Activated CD8-positive, alpha-beta memory T cell treated with anti-CD3 and anti-CD28 coated beads, Interleukin-2, amount 50 U/mL, for 48 hours (primary cell): ENCODE data around the gene PRKN.
"Not testable (repeated sequence)": the region's sequence is repeated elsewhere in the genome, so short reads cannot be mapped to it uniquely, and the experiment has no call there.

Experiments
- DNase-seq: peaks from one replicate; pipeline ENCODE4 v3.0.0-alpha.2; 2020

The PRKN gene

DNA sequence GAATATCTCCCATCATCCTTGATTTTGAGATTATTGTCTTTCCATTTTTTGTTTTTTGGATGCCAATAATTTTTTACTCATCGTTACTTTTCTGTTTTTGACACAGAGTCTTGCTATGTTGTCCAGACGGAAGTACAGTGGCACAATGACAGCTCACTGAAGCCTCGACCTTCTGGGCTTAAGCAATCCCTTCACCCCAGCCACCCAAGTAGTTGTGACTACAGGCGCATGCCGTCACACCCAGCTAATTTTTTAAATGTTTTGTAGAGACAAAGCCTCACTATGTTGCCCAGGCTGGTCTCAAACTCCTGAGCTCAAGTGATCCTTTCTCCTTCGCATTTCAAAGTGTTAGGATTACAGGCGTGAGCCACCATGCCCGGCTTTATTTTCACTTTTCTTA is 851.3 kb downstream of the PRKN start:
- DNase-seq: no peak

DNA sequence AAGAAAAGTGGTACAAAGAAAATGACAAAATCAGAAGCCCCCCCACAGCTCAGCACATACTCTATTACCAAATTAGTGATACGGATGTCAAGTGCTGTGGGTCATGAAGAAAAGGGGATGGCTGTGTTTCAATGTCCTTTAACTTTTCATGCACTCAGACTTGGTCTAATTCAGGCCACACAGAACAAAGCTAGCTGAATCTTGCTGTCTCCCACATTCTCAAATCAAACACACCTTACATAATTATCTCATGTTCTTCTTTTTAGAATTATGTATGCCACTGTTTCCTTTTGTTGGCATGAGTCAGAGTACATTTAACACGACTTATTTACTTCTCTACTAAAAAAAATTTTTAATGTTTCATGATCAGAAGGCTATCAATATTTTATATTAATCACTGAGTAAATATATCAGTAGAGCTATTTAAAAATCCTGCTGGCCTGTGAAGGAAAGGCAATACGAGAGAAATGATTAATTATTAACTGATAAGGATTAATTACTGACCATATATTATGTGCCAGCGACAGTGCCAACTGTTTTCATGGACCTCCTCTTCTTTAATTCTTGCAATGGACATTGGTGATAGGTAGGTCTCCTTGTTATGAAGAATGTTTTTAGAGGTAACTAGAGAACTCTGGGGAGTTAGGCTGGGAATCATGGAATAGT is 857.2 kb downstream of the PRKN start:
- DNase-seq: no peak

DNA sequence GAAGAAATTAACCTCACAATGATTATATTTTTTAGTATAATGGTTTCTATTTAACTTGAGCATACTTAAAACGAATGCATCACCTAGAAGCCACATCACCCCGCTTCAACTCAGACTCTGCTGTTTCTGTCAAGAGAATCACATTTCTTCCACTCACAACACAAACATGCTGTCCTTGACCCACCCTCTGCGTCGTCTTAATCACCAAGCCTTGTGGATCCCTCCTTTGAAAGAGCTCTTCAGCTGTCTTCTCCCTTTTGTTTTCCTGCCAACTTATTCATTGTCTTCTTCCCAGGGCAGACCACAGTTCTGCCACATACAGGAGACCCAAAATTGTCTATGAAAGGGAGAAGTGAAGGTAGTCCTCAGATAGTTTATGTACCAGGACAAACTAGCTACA is 858.1 kb downstream of the PRKN start:
- no peak for DNase-seq

DNA sequence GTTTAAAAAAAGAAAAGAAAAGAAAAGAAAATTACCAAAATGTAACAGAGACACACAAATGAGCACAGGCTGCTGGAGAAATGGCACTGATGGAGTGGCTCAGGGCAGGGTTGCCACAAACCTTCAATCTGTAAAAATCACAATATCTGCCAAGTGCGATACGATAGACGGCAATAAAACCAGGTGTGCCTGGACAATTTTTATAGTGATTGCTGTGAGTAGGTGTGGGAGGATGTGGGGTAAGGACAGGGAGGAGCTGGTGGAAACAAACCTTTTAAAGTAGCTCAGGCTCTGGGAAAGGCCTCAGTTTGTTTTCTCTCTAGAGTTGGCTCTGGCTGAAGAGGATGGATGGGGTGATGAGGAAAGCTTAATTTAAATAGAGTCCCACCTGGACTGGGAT is 861.0 kb downstream of the PRKN start:
- DNase-seq: no peak

DNA sequence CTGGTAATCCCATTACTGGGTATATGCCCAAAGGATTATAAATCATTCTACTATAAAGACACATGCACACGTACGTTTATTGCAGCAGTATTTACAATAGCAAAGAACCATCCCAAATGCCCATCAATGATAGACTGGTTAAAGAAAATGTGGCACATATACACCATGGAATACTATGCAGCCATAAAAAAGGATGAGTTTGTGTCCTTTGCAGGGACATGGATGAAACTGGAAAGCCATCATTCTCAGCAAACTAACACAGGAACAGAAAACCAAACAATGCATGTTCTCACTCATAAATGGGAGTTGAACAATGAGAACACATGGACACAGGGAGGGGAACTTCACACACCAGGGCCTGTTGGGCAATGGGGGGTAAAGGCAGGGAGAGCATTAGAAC is 866.5 kb downstream of the PRKN start:
- DNase-seq: not testable (repeated sequence)

DNA sequence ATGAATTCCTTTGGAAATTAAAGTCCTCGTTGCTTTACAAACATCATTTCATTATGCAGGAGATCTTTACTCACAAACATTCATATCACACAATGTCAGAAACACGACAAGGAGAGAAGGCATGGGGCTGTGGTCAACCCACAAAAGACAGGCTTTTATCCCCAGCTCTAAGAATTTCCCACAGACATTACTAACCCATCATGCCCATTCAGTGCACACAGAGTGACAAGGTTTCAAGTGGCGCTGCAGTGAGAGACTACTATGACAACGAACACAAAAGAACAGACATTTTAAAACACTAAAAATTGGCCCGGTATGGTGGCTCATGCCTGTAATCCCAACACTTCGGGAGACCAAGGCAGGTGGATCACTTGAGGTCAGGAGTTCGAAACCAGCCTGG is 873.9 kb downstream of the PRKN start:
- DNase-seq: no peak

DNA sequence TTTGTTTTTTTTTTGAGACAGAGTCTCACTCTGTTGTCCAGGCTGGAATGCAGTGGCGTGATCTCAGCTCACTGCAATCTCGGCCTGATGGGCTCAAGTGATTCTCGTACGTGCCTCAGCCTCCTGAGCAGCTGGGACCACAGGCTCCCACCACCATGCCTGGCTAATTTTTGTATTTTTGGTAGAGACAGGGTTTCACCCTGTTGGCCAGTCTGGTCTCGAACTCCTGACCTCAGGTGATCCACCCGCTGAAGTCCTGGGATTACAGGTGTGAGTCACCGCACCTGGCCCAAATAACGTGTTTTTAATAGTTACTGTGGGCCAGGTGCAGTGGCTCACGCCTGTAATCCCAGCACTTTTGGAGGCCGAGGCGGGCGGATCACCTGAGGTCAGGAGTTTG is 876.1 kb downstream of the PRKN start:
- DNase-seq: not testable (repeated sequence)

DNA sequence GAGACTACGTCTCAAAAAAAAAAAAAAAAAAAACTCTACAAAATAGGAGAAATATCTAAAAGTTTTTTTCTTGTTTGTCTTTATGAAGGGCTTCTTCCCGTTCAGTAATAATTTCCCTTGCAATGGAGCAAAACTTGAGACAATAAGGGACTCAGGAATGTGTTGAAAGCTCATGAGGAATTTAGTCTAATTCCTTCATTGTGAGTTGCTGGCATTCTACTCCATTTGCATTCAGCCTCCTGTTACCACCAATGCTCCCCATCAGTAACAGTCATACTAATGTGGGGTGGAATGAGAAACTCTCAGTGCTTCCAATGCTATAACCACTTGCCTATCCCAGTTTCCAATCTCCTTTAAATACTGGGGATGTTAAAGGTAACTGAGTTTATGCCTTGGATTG is 877.0 kb downstream of the PRKN start:
- no peak for DNase-seq

DNA sequence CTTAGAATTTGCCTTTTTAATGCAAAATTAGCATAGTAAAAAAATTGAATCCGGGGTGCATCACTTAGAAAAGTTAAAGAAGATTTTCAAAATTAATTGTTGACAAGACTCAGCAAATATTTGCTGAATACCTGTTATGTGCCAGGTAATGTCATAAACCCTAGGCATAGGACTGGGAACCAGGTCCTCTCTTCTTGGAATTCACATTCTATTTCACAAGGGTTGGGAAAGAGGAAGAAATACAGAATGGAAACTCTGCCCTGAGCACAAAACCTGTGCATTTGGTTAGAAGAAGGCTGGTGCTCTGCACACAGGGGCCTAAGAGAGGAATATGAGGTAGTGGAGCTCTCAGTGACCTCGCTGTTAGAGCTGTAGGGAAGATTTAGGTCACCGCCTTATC is 879.9 kb downstream of the PRKN start:
- no peak for DNase-seq

DNA sequence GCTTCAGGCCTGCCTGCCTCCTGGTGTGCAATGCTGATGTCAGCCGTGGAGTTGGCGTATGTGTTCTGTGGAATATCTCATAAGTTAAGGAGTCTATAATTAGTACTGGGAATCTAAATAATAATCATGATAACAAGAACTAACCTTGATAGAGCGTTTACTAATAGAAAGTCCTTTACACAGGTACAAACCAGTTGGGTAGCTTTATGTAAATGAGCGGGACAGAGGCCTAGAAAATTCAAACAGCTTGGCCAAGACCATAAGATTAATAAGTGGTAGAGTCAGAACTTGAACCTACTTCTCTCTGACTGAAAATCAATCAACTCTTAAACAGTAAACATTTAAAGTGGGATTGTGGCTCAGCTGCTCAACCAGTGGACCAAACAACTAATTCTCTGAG is 882.8 kb downstream of the PRKN start:
- DNase-seq: no peak

DNA sequence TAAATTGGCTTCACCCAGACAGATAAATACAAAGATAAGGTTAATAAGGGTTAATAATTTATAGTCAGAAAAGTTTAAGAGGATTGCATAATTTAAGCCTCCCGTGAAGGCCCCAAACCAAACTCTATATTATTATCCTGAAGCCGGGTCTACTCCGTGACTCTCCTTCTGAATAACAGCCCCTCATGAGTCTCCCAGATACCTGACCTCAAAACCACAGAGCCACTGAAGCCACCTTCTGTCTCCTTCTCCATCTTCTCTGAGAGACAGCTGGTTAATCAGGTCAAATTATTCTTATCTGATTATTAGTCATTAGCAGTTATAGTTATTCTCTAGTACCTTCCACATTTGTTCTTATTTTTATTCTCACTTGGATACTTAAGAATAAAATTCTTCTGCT is 884.5 kb downstream of the PRKN start:
- DNase-seq: no peak

DNA sequence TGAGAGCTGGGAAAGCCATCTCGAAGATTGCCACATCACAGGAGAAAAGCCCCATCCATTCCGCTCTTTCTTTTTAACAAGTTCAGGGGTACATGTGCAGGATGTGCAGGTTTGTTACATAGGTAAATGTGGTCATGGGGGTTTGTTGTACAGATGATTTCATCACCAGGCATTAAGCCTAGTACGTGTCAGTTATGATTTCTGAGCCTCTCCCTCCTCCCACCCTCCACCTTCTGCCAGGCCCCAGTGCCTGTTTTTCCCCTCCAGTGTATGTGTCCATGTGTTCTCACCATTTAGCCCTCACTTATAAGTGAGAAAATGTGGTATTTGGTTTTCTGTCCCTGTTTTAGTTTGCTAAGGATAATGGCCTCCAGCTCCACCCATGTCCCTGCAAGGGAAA is 887.2 kb downstream of the PRKN start:
- DNase-seq: no peak

DNA sequence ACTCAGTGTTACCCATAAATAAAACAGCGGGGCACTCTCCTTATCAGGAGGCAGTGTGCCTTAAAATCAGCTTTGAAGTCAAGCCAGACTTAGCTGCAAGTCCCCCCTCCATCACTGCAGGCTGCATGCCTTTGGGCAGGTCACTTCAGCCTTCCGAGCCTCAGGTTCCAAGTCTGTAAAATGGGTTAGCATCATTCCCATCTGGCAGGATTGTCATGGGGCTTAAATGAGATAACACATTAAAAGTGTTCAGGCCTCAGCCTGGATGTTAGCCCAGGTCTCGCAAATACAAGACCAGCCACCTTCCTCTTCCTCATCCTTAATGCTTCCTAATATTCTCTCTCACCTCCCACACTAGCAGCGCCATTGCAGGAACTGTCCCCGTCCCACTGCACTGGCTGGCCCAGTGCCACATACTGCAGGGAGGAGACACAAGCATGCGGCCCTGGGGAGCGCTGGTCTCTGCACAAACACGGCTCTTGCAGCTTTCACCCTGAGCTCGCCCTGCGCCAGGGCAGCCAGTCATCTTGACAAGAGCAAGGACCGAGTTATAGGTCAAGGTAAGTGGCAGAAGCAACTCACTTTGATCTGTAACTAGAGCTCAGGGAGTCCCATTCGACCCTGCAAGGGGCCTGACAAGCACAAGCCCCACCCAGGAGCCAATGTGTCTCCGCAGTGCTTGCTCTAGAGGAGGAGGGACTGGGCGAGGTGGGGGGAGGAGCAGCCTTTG is 889.1 kb downstream of the PRKN start:
- DNase-seq: no peak

DNA sequence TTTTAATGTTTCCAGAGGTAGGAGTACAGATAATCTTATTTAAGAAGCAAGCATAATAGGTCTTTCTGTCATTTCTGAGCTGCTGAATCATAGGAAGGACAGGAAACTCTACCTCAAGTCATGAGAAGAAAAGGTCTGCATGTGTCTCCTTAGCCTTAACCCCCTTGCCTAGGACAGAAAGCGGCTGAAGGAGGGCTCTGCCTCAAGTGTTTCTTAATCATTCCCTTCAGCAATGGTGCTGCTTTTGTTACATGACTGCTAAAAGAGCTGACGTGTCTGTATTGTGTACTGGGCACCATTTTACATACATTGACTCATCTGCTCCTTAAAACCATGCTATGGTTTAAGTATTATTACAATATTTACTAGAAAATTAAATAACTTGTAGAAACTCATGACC is 889.7 kb downstream of the PRKN start:
- DNase-seq: no peak

DNA sequence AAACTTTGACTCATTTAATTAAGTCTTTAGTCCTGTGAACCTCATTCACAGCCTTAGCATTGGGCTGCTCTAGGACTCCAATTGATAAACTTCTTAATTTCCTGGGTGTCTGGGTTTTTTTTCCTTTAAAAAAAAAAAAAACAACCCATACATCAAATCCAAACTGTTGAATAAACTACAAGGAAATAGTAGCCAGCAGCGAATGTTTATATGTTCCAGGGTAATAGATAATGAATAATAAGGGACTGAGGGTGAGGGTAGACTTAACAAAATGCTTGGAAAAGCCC is 890.2 kb downstream of the PRKN start:
- DNase-seq: no peak

DNA sequence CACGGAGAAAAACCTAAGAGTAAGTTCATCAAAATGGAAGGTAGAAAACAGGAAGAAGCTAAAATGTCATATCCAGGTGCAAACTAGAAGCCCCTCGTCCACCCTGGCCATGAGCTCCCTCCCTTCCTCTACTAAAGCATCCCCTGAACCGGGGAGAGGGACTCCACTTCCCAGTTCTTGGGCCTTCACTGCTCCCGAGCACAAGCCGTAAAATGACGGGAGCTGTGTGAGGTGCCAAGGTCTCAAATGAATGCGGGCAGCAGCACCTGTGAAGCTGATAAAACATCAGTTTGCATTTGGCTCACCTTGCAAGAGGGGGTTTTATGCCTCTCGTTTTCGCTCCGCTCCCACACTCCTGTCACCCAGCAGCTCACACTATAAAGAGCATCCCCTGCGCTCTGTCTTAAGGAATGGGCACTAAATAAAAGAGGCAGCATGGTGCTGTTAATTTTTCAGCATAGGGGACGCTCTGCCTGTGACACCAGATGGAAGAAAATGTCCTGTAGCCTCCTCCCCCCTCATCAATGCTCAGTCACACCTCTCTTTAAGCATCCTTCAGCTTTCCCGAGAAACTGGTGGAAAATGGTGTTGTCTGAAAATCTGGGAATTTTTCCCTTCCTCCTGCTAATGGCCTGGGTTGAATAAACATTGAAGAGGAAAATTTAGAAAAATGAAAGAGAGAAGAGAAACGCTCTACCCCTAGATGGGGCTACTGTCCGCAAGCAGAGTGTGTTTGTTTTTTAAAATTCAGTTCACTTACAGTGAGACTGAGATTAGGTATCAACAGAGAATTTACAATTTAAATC is 890.7 kb downstream of the PRKN start:
- DNase-seq: no peak

DNA sequence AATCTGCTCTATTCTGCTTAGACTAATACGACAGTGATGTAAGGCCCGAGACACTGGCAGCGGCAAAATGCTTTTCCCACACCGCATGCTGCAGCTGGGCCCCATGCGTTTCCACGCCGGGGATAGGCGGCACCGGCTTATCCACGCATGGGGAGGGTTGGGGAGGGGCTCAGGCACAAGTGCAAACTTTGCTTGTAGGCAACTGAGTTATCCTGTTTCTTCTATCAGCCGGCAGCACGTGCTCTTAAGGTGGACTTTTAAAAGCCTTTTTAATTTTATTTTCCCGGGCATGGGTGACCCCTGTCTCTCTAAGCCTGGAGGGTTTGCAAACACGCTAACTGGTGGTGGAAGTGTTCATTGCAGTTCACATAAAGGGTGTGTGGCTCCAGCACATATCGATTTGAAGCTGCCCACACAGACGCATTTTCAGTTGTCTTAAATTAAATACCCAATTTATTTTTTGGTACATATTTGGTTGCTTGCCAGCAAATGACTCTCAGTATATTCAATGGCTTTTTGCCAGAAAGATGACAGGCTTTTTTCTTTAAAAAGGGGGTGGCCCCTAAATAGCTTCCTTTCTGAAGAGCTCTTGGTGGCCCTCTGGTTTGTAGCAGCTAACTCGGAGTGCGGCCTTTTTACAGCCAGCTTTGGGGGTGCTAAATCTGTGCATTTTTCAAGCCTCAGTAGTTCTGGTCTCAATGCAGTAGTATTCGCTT is 891.9 kb downstream of the PRKN start:
- DNase-seq: no peak

DNA sequence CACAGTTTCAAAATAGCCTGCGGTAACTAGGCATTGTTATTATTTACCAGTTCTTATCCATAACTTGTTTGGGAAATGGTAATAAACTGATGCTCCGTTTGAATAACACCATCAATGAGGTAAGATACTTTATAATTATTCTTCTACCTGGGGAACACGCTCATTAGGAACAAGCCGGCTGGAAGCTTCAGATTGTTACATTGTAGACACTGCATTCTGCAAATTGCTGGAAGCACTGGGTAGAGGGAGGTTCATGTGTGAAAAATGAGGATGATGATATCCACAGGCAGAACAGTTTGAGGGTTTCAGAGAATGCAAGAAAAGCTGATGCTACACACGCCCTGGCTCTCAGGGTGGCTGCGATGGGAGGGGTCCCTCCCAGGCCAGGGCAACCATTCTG is 893.1 kb downstream of the PRKN start:
- no peak for DNase-seq

DNA sequence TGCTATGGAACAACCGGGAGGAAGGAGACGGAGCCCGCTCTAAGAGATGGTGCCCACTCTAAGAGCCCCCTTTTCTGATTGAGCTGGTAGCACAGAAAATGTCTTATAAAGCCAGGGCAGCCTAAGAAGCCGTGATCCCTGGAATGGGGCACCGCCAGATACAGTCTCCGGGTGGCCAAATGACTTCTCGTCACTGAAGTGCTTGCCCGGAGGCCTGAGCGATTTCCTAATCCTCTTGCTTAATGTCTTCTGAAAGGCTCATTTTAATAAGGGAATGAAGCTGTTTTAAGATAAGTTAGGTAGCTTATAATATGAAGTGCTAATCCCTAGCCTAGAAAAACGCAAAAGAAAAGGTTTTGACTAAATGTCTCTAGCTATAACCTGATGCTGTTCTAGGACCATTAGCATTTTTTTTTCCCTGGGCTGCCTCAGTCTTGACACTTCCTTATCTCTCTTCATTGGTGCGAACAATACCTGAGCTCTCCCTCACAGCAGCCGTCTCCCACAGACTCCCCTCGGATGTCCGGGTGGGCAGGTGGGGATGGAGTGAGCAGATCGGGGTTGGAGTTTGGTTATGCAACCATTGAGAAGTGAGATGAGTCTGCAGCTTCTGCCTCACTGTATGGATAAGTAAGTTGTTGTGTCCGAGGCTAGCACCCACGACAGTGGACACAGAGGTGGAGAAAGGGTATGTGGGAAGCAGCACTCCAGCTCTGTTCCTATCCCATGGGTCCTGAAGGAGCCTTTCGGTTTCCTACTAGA is 894.3 kb downstream of the PRKN start:
- no peak for DNase-seq

DNA sequence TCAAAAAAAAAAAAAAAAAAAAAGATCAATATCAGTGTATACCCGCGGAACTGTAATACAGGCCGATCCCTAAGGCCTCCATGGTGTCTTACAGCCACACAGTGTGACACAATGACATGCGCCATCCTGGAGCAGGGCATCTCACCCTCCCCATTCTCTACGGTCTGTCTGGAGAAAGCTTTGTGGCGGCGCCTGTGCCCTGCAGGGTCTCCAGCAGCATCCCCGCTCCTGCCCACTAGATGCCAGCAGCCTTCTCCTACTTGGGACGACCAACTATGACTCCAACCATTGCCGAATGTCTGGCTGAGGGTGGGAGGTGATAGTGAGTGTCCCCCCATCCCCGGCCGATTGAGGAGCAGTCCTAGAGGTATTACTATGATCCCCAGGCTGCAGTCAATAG is 894.9 kb downstream of the PRKN start:
- DNase-seq: no peak

DNA sequence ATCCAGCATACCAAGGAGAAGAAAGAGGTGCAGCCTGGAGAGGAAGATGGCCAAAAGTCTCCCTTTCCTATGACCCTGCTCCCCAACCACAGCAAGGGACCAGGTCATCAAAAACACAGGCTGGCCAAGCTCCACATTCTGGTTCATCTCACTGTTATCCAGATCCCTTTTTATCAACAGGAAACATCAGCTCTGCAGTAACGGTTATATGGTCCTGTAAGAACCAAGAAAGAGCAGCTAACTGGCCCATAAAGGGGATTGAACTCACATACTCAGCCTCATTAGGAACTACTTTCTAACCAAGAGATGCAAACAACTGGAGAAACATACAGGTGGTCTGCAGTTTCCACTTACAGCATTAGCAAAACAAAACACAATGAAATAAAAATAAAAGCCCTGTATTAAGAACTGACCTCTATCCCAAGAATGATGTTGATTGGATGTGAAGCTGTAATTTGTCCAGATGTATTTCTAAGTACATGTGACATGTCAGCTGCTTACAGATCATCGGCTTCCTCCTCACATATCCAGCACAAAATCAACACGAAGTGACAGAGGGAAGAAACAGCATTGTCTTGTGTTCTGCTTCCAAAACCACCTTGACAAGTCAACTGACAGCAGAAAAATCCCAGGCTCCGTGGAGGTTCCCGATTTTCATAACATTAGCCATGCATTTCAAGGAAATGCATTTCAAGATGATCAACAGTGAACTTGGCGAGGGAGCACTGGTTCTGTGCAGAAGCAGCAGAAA is 896.5 kb downstream of the PRKN start:
- DNase-seq: no peak

DNA sequence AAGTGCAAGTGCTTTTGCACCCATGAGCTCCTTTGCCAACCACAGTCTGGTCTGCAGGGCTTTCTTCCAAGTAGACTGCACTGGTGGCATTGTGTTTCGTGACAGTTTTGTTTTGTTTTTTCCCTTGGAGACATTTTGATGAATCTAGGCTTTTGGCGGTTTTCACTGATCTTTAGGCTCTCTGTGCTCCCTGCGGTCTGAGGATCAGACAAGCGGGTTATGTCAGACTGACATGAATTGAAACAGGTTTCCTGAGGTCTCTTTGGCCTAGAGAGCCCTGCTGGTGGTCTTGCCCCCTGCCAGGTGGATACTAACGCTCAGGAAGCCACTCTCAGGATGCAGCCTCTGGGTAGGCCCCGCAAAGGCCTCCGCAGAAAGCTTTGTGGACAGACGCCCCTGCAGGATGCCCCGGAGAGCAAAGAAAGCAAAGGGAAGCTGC is 898.3 kb downstream of the PRKN start:
- DNase-seq: no peak
